MV-4-11 (cell line): ENCODE data around the gene FAM240A.
A peak's percentile ranks its signal among the peaks of the same experiment; 100 is the strongest.

ENCODE experiments used
- DNase-seq: peaks from one replicate; lab custom pipeline; 2025; lab: John Stamatoyannopoulos, UW

Gene FAM240A

GRCh38 chr3:46662771-46663551 lies 50.6 kb downstream of the FAM240A start:
- peak; percentile 17 for DNase-seq

- DNase-seq: peak; percentile 39
These were observed 51.3 kb downstream of the FAM240A start for GRCh38 chr3:46663591-46664135.

DNA sequence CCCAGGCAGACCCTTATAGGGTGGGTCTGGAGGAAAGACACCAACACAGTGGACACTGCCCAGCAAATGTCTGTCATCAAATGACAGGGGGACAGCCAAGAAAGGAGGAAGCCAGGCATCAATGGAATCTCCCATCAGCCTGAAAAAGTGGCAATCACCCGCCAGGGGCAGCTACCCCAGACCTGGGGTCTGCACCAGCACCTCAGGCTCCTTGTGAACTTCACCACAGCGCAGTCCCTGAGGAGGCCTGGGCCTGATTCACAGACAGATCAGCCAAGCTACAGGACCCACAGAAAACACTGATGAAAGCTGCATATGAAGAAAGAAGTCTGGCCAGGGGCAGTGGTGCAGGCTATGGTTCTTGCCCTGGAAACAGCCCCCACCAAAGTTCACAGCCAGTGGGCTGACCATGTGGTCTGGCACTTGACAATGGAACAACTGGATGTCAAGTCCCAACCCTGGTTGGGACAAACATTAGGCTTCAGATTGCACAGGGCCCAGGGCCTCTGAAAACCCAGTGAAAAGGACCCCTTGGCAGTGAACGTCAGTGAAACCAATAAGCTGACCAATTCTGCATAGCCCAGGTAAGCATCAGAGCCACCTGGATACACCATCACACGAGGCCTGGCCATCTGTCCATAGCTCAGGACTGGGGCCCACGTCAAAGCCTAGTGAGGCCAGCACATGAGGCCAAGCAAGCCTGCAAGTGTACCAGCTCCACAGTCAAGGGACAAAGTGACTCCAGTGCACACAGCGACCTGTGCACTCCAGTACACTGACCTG lies 52.1 kb downstream of the FAM240A start:
- no peak for DNase-seq

DNA sequence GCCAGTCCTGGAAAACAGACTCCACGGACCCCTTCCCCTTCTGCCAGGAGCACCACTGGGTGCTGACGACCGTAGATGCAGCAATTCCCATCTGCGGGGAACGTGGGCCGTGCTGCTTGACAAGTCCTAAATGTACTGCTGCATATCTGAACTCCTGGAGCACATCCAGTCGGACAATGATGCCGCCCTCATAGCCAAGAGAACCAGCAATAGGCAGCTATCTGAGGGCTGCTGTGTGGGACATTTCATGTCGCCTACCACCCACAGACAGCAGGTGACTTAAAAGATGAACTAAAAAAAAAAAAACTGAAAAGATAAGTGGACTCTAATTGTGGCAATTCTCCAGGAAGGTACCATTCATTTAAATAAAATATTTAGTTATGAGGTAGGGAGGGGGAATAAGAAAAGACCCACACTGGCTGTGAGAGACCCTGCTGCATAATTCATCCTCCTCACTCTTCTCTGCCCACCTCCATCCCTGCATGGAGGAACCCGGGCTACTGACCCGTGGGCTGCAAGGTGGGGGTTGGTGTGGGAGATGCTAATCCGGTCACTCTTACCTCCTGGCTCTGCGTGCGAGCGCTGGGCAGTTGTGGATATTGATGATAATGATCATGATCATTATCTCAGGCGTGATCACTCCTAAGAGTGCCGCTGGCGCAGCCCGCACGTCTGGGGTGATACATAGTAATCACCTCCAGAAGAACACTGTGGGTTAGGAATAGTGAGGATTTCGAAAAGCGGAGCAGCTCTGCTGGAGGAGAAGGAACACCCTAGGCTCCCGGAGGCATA lies 52.8 kb downstream of the FAM240A start:
- DNase-seq: no peak

DNA sequence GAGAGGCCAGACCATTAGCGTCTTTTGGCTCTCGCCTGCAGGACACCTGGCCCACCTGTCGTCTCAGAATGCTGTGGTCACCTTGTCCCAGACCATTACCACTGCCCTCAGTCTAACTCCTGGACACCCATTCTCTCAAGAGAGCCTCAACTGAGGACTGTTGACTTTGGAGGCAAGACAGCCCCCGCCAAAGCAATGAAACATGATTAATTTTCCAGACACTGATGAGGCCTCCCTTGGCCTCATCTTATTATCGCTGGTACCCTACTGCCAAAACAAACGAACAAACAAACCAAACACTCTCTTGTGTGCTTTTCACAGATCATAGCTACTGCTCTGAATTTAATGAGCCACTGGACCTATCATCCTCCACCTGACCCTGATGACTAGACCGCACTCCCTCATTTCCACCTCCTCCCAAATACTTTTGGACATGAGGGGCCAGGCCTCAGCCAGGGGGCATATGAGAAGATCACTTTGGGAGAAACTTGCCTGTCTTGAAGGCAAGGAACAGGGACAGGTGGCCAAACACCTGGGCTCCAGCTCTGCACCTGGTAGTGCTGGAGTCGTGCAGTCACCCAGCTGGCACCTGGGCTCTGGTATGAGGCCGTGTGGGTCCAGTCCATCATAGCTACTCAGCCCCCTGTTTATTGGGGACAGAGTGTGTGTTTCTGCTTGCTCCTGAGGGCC lies 53.6 kb downstream of the FAM240A start:
- DNase-seq: no peak

- DNase-seq: no peak
These were observed 54.1 kb downstream of the FAM240A start for GRCh38 chr3:46666453-46666845.

GRCh38 chr3:46667061-46667621 lies 54.8 kb downstream of the FAM240A start:
- DNase-seq: no peak

- DNase-seq: no peak
These were observed 55.3 kb downstream of the FAM240A start for GRCh38 chr3:46667657-46668056.

- no peak for DNase-seq
These were observed 55.8 kb downstream of the FAM240A start for GRCh38 chr3:46668116-46668515.

DNA sequence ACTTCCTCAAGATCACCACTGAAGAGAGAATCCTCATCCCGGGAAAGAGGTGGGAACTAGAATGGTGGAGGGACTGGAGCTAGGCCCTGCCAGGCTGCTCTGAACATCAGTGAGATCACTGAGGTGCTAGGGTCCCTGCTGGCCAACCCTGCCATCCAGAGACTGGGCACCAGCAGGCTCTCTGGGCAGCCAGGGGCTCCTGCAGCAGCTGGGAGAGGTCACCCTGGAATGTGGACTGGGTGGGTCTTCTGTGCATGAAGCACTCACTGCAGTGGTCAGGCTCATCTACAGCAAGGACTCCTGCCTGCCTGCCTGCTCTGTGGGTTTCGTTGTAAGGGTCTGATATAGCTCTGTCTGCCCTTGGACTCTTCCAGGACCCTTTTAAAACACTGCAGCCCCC lies 56.3 kb downstream of the FAM240A start:
- no peak for DNase-seq

DNA sequence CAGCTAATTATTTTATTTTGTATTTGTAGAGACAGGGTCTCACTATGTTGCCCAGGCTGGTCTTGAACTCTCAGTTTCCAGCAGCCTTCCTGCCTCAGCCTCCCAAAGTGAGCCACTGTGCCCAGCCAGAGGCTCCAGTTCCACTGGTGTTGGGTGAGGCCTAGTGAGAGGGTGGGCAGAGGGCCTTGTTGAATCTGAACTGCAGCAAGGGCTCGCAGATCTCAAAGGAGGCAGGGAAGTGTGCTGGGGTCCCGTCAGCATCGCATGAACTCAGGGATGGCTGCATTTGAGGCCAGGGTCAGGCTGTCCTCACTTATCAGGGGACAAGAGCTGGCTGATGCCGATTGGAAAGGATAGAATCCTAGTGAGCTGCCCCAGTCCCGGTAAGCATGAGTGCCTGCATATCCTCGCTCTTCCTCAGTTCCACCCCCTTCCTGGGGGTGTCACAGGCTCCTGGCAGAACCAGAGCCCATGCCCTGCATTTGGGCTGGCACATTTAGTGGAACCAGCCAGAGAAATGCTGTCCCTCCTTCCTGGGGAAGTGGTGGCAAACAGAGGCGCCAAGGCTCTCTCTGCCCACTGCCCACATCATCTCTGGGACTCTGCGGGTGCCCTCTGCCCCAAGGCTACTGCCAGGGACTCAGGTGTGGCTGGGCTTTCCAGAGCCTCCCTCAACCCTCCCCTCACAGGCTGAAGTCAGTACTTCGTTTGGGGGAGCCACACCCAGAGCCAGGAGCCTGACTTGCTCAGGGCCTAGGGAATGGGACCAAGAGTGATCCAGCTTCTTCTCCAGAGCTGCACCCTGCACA lies 57.1 kb downstream of the FAM240A start:
- no peak for DNase-seq

- DNase-seq: no peak
These were observed 57.9 kb downstream of the FAM240A start for GRCh38 chr3:46670000-46670890.

DNA sequence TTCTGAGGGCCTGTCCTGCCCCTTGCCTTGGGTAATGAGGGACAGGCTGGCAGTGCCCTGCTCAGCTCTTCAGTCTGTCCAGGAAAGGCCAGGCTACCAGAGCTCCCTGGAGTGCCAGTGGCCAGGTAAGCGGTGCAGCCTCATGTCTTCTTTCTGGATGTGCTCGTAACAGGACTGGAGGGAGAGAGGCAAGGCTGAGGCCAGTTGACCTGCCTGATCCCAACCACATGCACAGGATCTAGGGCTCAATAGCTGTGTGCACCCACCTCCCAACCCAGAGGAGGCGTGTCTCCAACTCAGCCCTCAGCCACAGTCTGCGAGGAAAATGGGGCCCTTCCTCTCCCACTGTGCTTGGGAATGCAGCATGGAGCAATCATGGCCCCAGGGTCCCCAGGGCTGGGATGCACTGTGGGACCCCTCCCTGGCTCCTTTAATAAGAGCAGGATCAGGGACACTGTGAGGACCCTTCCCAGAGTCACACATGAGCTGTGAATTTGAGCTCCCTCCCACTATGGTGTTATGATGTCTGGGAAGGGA lies 58.6 kb downstream of the FAM240A start:
- DNase-seq: no peak

DNA sequence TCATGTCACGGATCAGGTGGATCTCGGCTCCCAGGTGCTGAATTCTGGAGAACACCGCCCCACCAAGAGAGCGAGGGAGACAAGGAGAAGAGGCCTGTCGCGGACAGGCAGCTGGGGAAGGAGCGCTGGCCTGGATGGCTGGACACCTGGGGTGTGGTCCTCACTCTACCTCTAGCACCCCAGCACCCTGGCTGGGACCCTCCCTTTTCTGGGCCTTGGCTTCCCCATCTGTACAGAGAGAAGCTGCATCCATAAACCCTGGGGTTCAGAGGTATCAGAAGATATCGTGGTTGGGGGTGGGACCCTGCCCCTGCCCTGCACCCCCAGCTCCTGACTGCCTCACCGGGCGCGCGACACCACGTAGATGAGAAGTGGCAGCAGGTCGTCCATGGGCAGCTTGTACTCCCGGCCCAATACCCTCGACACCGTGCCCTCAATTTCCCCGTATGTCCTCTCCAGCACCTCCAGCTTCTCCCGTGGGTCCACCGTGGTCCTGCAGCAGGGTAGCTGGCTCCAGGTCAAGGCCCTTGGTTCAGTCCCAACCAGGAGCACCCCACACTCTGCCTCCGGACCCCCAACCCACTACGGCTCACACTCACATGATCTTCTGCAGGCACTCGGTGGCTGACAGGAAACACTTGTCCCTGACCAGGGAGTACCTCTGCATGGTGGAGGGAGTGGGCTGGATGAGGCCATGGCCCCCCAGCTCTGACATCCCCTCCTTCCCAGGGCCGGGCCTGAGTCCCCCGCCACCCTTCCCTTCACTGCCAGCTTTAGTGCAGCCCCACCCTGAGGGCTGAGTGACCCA lies 59.4 kb downstream of the FAM240A start:
- no peak for DNase-seq

DNA sequence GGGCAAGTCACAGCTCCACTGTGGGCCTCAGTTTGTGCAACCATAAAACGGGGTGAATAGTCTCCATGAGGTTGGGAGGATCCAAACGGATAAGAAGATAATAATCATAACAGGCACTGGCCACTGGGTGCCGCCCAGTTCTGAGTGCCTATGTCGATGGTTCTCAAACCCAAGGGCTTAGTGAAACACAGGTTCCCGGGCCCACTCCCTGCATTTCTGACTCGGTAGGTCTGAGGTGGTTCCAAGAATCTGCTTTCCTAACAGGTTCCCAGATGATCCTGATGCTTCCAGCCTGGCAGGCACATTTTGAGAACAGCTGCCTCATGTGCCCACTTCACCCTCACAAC lies 60.0 kb downstream of the FAM240A start:
- DNase-seq: no peak

- no peak for DNase-seq
These were observed 61.1 kb downstream of the FAM240A start for GRCh38 chr3:46673151-46674030.
